ENCODE data around the gene DVL3.

DVL3 gene

GRCh38 chr3:184178521-184179138 is 23.5 kb downstream of the DVL3 start:
- POLR2A ChIA-PET = no interaction called here
- no peak for DNase-seq (ENCODE audit: low read depth, low spot score)
- H3K4me3 ChIP-seq (ENCODE audit: low read depth, low read length) = no peak overlapping the region
- CTCF ChIA-PET = interaction anchor here (0.9 to 1.8 kb wide), 2 partner anchors 71 to 111 kb away, joined by 3 to 10 read pairs; partner anchors contain the start of gene EEF1AKMT4
- TF ChIP-seq CTCF (IDR thresholded peaks at IDR 0.05; ENCODE audit: insufficient read depth, low read length, missing control alignments) = no peak

GRCh38 chr3:184180165-184180564 is 25.0 kb downstream of the DVL3 start:
- CTCF ChIA-PET = interaction anchor here (0.6 to 2.6 kb wide), 6 partner anchors 23 to 70 kb away, joined by 3 to 8 read pairs (median 4); partner anchors contain the start of genes EEF1AKMT4 and EIF2B5
- no peak for DNase-seq (ENCODE audit: low read depth, low spot score)
- POLR2A ChIA-PET = interaction anchor here (1.1 to 1.2 kb wide), 2 partner anchors 9 to 62 kb away, joined by 3 read pairs; no protein-coding TSS in a partner anchor
- no peak overlapping the region for H3K4me3 ChIP-seq (ENCODE audit: low read depth, low read length)
- TF ChIP-seq CTCF (IDR thresholded peaks at IDR 0.05; ENCODE audit: insufficient read depth, low read length, missing control alignments) = no peak

GRCh38 chr3:184181596-184181995 is 26.4 kb downstream of the DVL3 start:
- POLR2A ChIA-PET = interaction anchor here (0.8 kb wide), 1 partner anchor 51 kb away, joined by 3 read pairs; no protein-coding TSS in a partner anchor
- CTCF ChIA-PET = interaction anchor here (0.7 to 2.6 kb wide), 6 partner anchors 12 to 286 kb away, joined by 3 to 8 read pairs (median 3); no protein-coding TSS in a partner anchor
- no peak for DNase-seq (ENCODE audit: low read depth, low spot score)
- no peak overlapping the region for H3K4me3 ChIP-seq (ENCODE audit: low read depth, low read length)
- no peak for TF ChIP-seq CTCF (IDR thresholded peaks at IDR 0.05; ENCODE audit: insufficient read depth, low read length, missing control alignments)

- no peak overlapping the region for H3K4me3 ChIP-seq (ENCODE audit: low read depth, low read length)
- POLR2A ChIA-PET = interaction anchor here (0.6 to 1.3 kb wide), 3 partner anchors 14 to 57 kb away, joined by 3 to 4 read pairs (median 3); no protein-coding TSS in a partner anchor
- CTCF ChIA-PET = interaction anchor here (1.0 to 1.4 kb wide), 2 partner anchors 39 to 169 kb away, joined by 3 read pairs; no protein-coding TSS in a partner anchor
- DNase-seq (ENCODE audit: low read depth, low spot score) = no peak
- TF ChIP-seq CTCF (IDR thresholded peaks at IDR 0.05; ENCODE audit: insufficient read depth, low read length, missing control alignments) = no peak
These were observed 28.5 kb downstream of the DVL3 start for GRCh38 chr3:184183679-184184078.

GRCh38 chr3:184184546-184185230 is 29.5 kb downstream of the DVL3 start:
- TF ChIP-seq CTCF (IDR thresholded peaks at IDR 0.05; ENCODE audit: insufficient read depth, low read length, missing control alignments) = no peak
- ChIA-PET POLR2A (interaction anchor here (1.5 to 3.2 kb wide), 2 partner anchors 8 to 75 kb away, joined by 5 to 43 read pairs; no protein-coding TSS in a partner anchor), CTCF (interaction anchor here (1.0 to 1.4 kb wide), 2 partner anchors 40 to 170 kb away, joined by 3 read pairs; no protein-coding TSS in a partner anchor)
- DNase-seq (ENCODE audit: low read depth, low spot score) = no peak
- no peak overlapping the region for H3K4me3 ChIP-seq (ENCODE audit: low read depth, low read length)
